DOHH2 (cell line): Measurements from ENCODE around the gene CTIF.

ENCODE experiments used
- H3F3A ChIP-seq: fragments of 200-600 bp; sonication (generic), shearing (Covaris generic); 2 replicates; pipeline ENCODE4 v1.6.0; 2016; ENCODE audit warnings: antibody characterized with exemption, mild to moderate bottlenecking; ENCODE audit not compliant: control insufficient read depth, insufficient read depth
- H3K27ac ChIP-seq: fragments of 200-600 bp; sonication (generic); 2 replicates; pipeline ENCODE4 v1.5.1; 2014; ENCODE audit warnings: low read depth, mild to moderate bottlenecking, low read length, moderate library complexity
- H3K27me3 ChIP-seq: fragments of 200-600 bp; sonication (generic); 2 replicates; pipeline ENCODE4 v1.6.1; 2014; ENCODE audit warnings: mild to moderate bottlenecking, low read length, mixed read lengths; ENCODE audit not compliant: control insufficient read depth
- H3K36me3 ChIP-seq: fragments of 200-600 bp; sonication (generic); 2 replicates; pipeline ENCODE4 v1.6.1; 2014; ENCODE audit warnings: mild to moderate bottlenecking, low read length, moderate library complexity, mixed read lengths; ENCODE audit not compliant: control insufficient read depth
- H3K4me1 ChIP-seq: fragments of 200-600 bp; sonication (generic); 2 replicates; pipeline ENCODE4 v1.6.1; 2014; ENCODE audit warnings: mild to moderate bottlenecking, low read length, mixed read lengths; ENCODE audit not compliant: control insufficient read depth
- H3K4me2 ChIP-seq: fragments of 200-600 bp; sonication (generic); 2 replicates; pipeline ENCODE4 v1.6.0; 2014; ENCODE audit warnings: mild to moderate bottlenecking, low read length, moderate library complexity
- H3K4me3 ChIP-seq: fragments of 200-600 bp; sonication (generic); 2 replicates; pipeline ENCODE4 v1.5.1; 2014; ENCODE audit warnings: mild to moderate bottlenecking, low read length, mixed read lengths
- H3K79me2 ChIP-seq: fragments of 200-600 bp; sonication (generic); 2 replicates; pipeline ENCODE4 v1.6.1; 2014; ENCODE audit warnings: mild to moderate bottlenecking, low read length, mixed read lengths; ENCODE audit not compliant: control insufficient read depth
- H3K9me2 ChIP-seq: fragments of 200-600 bp; sonication (generic); replicated peaks from 2 replicates; pipeline ENCODE4 v1.6.1; 2014; ENCODE audit warnings: mild to moderate bottlenecking, low read length, mixed read lengths; ENCODE audit not compliant: control insufficient read depth
- H3K9me3 ChIP-seq: fragments of 200-600 bp; sonication (generic); 2 replicates; pipeline ENCODE4 v1.6.1; 2014; ENCODE audit warnings: antibody characterized with exemption, low read length, mixed read lengths; ENCODE audit not compliant: control insufficient read depth, insufficient read depth
- H4K20me1 ChIP-seq: fragments of 200-600 bp; sonication (generic); 2 replicates; pipeline ENCODE4 v1.6.0; 2014; ENCODE audit warnings: low read depth, mild to moderate bottlenecking, antibody characterized with exemption, low read length, moderate library complexity; ENCODE audit not compliant: control insufficient read depth, insufficient read depth
- EZH2phosphoT487 ChIP-seq: fragments of 200-600 bp; sonication (generic); IDR thresholded peaks from 2 replicates; pipeline ENCODE4 v1.6.1; 2017; ENCODE audit warnings: borderline replicate concordance, mild to moderate bottlenecking, antibody characterized with exemption, low read length, moderate library complexity, mixed read lengths
- TF ChIP-seq, protein P1 (sequence below): fragments of 200-600 bp; sonication (generic); IDR thresholded peaks from one replicate; pipeline ENCODE4 v1.5.1; 2014; ENCODE audit warnings: antibody characterized with exemption, mild to moderate bottlenecking, low read depth, low read length; ENCODE audit not compliant: poor library complexity, severe bottlenecking

Gene CTIF

GRCh38 chr18:48843162-48843561 is 304.3 kb downstream of the CTIF start:
- Histone ChIP-seq H3K4me2 (no peak overlapping the region), H3K9me2 (no peaks in the 10 kb centered on the region), H3K27me3 (peaks cover 29% of the 10 kb centered on the region), H3K79me2 (no peaks in the 10 kb centered on the region), H3K27ac (no peak overlapping the region), H3K4me1 (peaks cover 19% of the 10 kb centered on the region), H3K4me3 (no peak overlapping the region), H3K9me3 (no peaks in the 10 kb centered on the region), H3K36me3 (no peaks in the 10 kb centered on the region), H3F3A (no peaks in the 10 kb centered on the region), H4K20me1 (peaks cover 8% of the 10 kb centered on the region)
- no peak for TF ChIP-seq EZH2phosphoT487
- TF ChIP-seq, protein P1, sequence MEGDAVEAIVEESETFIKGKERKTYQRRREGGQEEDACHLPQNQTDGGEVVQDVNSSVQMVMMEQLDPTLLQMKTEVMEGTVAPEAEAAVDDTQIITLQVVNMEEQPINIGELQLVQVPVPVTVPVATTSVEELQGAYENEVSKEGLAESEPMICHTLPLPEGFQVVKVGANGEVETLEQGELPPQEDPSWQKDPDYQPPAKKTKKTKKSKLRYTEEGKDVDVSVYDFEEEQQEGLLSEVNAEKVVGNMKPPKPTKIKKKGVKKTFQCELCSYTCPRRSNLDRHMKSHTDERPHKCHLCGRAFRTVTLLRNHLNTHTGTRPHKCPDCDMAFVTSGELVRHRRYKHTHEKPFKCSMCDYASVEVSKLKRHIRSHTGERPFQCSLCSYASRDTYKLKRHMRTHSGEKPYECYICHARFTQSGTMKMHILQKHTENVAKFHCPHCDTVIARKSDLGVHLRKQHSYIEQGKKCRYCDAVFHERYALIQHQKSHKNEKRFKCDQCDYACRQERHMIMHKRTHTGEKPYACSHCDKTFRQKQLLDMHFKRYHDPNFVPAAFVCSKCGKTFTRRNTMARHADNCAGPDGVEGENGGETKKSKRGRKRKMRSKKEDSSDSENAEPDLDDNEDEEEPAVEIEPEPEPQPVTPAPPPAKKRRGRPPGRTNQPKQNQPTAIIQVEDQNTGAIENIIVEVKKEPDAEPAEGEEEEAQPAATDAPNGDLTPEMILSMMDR = no peak

- Histone ChIP-seq H3K9me3 (no peaks in the 10 kb centered on the region), H4K20me1 (peaks cover 8% of the 10 kb centered on the region), H3K79me2 (no peaks in the 10 kb centered on the region), H3K27me3 (peaks cover 29% of the 10 kb centered on the region), H3K9me2 (no peaks in the 10 kb centered on the region), H3K4me2 (no peak overlapping the region), H3F3A (no peaks in the 10 kb centered on the region), H3K4me1 (peaks cover 14% of the 10 kb centered on the region), H3K27ac (no peak overlapping the region), H3K36me3 (no peaks in the 10 kb centered on the region), H3K4me3 (no peak overlapping the region)
- no peak for TF ChIP-seq EZH2phosphoT487
- TF ChIP-seq, protein P1 = no peak
Measured at GRCh38 chr18:48843596-48843995, 304.8 kb downstream of the CTIF start.

DNA sequence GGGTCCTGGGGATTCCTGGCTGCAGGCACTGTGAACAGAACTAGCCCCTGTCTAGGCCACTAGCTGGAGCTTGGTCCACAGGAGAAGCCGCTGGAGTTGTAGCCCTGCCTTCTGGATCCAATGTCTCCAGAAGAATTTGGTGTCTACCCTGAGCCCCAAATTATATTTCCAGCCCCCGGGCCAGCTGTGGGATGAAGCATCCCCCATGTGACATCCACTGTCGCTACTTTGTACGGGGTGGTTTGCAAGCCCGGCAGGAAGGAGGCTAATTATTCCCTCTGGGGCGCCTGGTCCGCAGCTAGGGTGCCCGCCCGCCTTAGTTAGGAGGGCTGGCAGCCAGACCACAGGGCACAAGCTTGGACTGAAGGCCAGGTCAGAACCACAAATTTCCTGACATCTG is 305.4 kb downstream of the CTIF start:
- Histone ChIP-seq H3K9me2 (no peaks in the 10 kb centered on the region), H3K9me3 (no peaks in the 10 kb centered on the region), H3F3A (no peaks in the 10 kb centered on the region), H3K27me3 (peaks cover 26% of the 10 kb centered on the region), H4K20me1 (peaks cover 2% of the 10 kb centered on the region; the same call in 1 of the 2 replicates), H3K4me1 (peaks cover 8% of the 10 kb centered on the region), H3K36me3 (no peaks in the 10 kb centered on the region), H3K4me3 (no peak overlapping the region), H3K79me2 (no peaks in the 10 kb centered on the region), H3K4me2 (no peak overlapping the region), H3K27ac (no peak overlapping the region)
- TF ChIP-seq, protein P1 = no peak
- TF ChIP-seq EZH2phosphoT487 = no peak
